NT2/D1 (cell line): ENCODE measurements around the gene TRIM31.

Source experiments
- DNase-seq: peaks from one replicate; pipeline ENCODE4 v3.0.0-alpha.2; 2011; ENCODE audit warnings: low read depth, low spot score
- H3K27me3 ChIP-seq: 2 replicates; pipeline ENCODE4 v1.6.0; 2011; ENCODE audit warnings: mild to moderate bottlenecking; ENCODE audit not compliant: insufficient read length, insufficient read depth
- H3K36me3 ChIP-seq: 2 replicates; pipeline ENCODE4 v1.6.1; 2011; ENCODE audit warnings: mild to moderate bottlenecking, low read length, mixed read lengths; ENCODE audit not compliant: insufficient read depth, insufficient read length
- H3K4me1 ChIP-seq: 2 replicates; pipeline ENCODE4 v1.5.1; 2011; ENCODE audit not compliant: insufficient read depth, insufficient read length
- H3K4me3 ChIP-seq: 2 replicates; pipeline ENCODE4 v1.5.1; 2011; ENCODE audit warnings: low read depth; ENCODE audit not compliant: insufficient read length
- H3K9ac ChIP-seq: 2 replicates; pipeline ENCODE4 v1.6.0; 2011; ENCODE audit warnings: low read depth; ENCODE audit not compliant: insufficient read length
- H3K9me3 ChIP-seq: 2 replicates; pipeline ENCODE4 v1.5.1; 2011; ENCODE audit warnings: mild to moderate bottlenecking, low read length; ENCODE audit not compliant: insufficient read depth
- SUZ12 ChIP-seq: IDR thresholded peaks from 2 replicates; pipeline ENCODE4 v1.6.1; 2011; ENCODE audit not compliant: insufficient read length, insufficient read depth; ENCODE audit errors: extremely low read depth
- YY1 ChIP-seq: IDR thresholded peaks from 2 replicates; pipeline ENCODE4 v1.6.1; 2011; ENCODE audit not compliant: insufficient read length, insufficient read depth
- ZNF274 ChIP-seq: IDR thresholded peaks from 2 replicates; pipeline ENCODE4 v1.6.1; 2011; ENCODE audit warnings: mild to moderate bottlenecking, low read depth, low read length

The TRIM31 gene

DNA sequence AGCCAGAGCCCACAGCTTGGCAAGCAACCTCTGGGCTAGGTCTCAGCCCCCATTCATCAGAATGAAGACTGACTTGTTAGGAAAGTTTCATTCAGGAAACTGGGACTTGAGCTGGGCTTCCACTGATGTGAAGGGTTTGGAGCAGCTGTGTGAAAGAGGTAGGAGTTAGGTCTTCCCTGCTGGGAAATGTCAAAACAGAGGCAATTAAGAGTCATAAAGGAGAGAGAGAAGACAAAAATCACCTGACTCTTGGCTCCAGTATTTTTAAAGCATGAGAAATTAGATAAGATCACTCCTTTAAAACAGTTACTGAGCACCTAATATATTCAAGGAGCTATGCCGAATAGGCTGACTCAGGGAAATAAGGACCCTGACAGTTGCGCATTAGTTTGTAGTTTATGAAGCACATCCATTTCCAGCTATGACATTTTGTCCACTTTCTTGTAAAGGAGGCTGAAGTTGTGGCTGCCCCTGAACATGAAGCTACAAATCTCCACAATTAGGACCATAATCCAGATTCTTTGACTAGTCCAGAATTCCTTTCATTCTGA, 19.1 kb upstream of the TRIM31 start:
- DNase-seq = no peak
- no peaks in the 10 kb centered on the region for H3K36me3 ChIP-seq
- no peaks in the 10 kb centered on the region for H3K4me1 ChIP-seq
- H3K4me3 ChIP-seq = no peak overlapping the region
- TF ChIP-seq SUZ12 (no peak), ZNF274 (no peak), YY1 (no peak)
- H3K27me3 ChIP-seq = peaks cover 40% of the 10 kb centered on the region
- H3K9me3 ChIP-seq = no peaks in the 10 kb centered on the region
- H3K9ac ChIP-seq = no peak overlapping the region

DNA sequence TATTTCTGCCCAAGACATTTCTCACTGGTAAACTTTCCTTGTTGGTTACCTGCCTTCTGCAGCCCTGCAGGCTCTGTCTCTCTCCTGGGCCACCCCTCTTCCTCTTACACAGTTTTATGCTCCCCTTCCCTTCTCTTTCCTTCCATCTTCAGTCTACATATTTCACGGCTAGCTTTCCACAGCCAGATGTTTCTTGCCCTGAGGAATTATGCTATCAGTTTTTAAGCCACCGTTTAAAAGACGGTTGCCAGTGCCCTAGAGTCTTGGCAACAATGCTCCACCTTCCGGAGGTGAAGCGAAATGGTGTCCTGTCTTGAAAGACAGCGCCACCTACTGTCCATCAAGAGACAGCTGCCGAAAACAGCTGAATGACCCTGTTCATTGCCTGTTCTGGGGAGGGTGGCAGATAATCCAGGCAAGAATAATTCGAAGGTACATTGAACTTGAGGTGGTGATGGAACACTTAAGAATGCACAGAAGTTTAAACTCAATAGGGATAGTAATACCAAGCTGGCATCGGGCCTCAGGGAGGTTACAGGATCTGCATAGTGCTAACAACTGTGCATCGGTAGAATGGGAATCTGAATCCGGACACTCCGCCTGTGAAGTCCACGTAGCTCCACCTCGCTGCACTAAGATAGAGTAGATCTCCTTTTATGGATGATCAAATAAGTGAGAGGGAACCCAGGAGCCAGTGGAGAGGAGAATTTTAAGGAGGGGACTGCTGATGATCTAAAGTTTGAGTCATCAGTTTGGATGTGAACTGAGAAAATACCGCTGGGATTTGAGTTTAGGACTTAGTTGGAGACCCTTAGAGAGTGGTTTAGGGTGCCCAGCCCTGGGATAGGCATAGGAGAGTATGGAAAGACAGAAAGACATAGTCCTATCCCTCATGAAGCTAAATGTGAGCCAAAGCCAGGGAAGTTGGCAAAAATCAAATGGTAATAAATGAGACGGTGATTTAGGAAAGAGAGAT, 18.3 kb upstream of the TRIM31 start:
- Histone ChIP-seq H3K4me1 (no peaks in the 10 kb centered on the region), H3K36me3 (no peaks in the 10 kb centered on the region), H3K27me3 (peaks cover 46% of the 10 kb centered on the region), H3K9ac (no peak overlapping the region), H3K9me3 (no peaks in the 10 kb centered on the region), H3K4me3 (no peak overlapping the region)
- peak; percentile 55 for DNase-seq
- no peak for TF ChIP-seq SUZ12
- no peak for TF ChIP-seq ZNF274
- no peak for TF ChIP-seq YY1

DNA sequence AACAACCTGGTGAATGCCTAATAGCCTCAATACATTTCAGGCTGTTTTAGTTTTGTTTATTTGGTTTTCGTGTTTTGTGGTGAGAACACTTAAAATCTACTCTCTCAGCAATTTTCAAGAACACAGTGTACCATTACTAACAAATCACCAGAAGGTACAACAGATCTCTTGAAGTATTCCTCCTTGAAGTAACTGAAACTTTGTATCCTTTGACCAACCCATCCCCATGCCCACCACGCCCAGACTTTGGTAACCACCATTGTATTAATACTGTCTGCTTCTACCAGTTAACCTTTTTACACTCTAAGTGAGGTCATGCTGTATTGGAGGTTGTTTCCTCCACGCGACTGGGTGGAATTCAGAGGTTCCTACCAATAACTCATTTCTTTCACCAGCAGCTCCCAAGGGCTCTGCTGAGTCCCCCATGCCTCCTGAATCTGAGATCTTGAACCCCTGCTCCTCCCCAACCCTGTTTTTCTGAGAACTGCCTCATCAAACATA, 17.3 kb upstream of the TRIM31 start:
- Histone ChIP-seq H3K9me3 (no peaks in the 10 kb centered on the region), H3K4me3 (no peak overlapping the region), H3K9ac (no peak overlapping the region), H3K36me3 (no peaks in the 10 kb centered on the region), H3K27me3 (peaks cover 56% of the 10 kb centered on the region), H3K4me1 (no peaks in the 10 kb centered on the region)
- no peak for DNase-seq
- TF ChIP-seq ZNF274 (no peak), SUZ12 (no peak), YY1 (no peak)

DNA sequence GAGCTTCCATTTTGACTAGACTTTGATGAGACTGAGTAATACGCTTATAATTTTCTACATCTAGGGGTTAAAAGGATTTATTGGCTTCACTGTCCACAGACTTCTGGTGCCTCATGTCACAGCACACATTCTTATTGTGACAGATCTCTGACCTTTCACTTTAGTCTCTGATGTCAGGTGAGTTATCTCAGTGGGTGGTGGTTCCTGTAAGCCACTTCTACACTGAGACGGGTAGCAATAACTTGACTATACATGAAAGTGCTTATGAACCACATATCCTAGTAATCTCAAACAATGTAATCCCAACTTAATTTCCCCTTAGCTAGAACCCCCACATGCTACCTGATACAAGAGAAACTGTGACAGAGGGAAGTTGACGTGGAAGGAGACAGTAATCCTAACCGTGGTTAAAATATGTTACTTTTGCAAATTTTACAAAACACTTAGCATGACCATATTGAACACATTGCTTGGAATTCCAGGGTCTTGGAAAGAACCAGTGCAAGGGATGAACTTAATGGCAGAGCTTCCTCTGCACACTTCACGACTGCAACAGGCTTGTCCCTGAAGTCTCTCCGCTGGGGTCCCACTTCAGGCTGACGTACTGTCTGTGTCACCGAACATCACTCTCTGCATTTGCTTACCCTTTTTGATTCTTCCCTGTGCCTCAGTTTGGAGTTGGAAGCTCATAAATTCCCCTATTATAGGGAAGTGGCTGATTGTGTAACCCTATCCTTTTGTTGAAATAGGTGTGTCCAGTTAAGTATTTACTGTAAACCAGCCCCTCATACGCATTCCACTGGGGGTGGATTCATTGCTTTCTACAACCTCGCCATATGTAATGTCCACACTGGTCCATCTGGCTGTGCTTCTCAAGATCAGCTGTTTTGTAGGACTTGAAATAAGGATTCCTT, 16.6 kb upstream of the TRIM31 start:
- H3K36me3 ChIP-seq = no peaks in the 10 kb centered on the region
- TF ChIP-seq SUZ12 (no peak), YY1 (no peak), ZNF274 (no peak)
- H3K27me3 ChIP-seq = peaks cover 57% of the 10 kb centered on the region
- DNase-seq = no peak
- H3K9ac ChIP-seq = no peak overlapping the region
- H3K9me3 ChIP-seq = no peaks in the 10 kb centered on the region
- H3K4me3 ChIP-seq = no peak overlapping the region
- no peaks in the 10 kb centered on the region for H3K4me1 ChIP-seq

DNA sequence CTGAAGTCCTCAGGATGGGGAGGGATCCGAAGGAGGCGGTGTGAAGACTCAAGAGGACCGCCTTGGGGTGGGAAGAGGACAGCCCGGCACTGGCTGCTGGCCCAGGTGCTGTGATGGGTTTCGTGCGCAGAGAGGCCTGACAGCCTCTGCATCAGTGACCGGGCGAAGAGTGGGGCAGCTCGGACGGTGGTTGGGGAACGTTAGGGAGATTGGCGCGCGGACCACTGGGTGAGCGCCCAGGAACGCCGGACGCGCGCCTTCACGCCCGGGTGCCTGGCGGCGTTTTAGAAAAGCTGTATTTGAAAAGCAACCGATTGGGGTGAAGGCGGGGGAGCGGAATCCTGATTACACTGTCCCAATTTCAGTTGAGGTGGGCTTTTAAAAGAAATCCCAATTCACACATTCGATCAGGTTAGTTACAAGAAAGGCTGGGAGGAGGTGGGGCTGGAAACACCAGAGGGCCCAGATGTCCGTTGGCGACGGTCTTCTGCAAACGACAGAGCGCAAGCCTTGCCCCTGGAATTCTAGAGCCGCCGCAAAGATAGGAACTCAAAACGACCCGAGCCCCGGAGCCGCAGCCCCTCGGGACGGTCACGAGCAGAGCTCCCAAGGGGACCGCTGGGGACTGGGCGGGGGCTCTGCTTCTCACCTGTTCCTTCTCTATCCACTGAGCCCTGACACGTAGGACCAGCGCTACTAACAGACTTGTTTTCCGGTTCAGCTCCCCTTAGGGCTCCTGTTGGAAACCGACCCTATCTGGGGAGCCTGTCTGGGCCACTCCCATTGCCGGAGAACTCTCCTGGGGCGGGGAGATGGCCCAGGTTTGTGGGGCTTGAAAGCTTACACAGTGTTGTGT, 14.6 kb upstream of the TRIM31 start:
- H3K4me1 ChIP-seq = no peaks in the 10 kb centered on the region
- peak overlapping the region; percentile 56 for H3K9ac ChIP-seq
- DNase-seq = no peak
- no peaks in the 10 kb centered on the region for H3K36me3 ChIP-seq
- H3K9me3 ChIP-seq = no peaks in the 10 kb centered on the region
- H3K4me3 ChIP-seq = peak overlapping the region; percentile 43
- no peak for TF ChIP-seq ZNF274
- TF ChIP-seq SUZ12 = no peak
- TF ChIP-seq YY1 = no peak
- H3K27me3 ChIP-seq = peaks cover 57% of the 10 kb centered on the region

DNA sequence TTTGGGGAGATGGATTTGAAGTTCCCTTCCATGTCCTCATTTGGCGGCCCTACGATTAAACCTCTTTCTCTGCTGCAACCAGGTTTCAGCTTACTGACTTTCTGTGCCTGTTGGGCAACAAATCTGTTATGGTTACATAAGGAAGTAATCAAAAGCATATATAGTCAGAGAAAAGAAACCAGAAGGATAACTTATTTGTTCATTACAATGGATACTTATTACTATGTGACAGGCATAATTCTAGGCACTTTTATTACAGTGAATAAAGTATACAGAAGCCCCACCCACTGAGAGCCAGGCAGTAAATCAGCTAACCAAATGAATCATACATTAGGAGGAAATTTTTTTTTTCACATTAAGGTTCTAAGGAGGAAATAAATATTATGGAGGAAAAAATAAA, 9.6 kb upstream of the TRIM31 start:
- Histone ChIP-seq H3K27me3 (peaks cover 23% of the 10 kb centered on the region), H3K9ac (no peak overlapping the region), H3K9me3 (no peaks in the 10 kb centered on the region), H3K4me1 (no peaks in the 10 kb centered on the region), H3K36me3 (no peaks in the 10 kb centered on the region), H3K4me3 (no peak overlapping the region)
- DNase-seq = no peak
- TF ChIP-seq ZNF274 (no peak), YY1 (no peak), SUZ12 (no peak)
